ENCODE measurements around the gene SRRM1. TPM values are rescaled to one million over a fixed set of nuclear protein-coding genes. Genes with fewer than 3 reads are reported as not detected.

SRRM1 gene, protein sequence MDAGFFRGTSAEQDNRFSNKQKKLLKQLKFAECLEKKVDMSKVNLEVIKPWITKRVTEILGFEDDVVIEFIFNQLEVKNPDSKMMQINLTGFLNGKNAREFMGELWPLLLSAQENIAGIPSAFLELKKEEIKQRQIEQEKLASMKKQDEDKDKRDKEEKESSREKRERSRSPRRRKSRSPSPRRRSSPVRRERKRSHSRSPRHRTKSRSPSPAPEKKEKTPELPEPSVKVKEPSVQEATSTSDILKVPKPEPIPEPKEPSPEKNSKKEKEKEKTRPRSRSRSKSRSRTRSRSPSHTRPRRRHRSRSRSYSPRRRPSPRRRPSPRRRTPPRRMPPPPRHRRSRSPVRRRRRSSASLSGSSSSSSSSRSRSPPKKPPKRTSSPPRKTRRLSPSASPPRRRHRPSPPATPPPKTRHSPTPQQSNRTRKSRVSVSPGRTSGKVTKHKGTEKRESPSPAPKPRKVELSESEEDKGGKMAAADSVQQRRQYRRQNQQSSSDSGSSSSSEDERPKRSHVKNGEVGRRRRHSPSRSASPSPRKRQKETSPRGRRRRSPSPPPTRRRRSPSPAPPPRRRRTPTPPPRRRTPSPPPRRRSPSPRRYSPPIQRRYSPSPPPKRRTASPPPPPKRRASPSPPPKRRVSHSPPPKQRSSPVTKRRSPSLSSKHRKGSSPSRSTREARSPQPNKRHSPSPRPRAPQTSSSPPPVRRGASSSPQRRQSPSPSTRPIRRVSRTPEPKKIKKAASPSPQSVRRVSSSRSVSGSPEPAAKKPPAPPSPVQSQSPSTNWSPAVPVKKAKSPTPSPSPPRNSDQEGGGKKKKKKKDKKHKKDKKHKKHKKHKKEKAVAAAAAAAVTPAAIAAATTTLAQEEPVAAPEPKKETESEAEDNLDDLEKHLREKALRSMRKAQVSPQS
- 100 to 1,000 TPM; 226 to 235 TPM for total RNA-seq

DNA sequence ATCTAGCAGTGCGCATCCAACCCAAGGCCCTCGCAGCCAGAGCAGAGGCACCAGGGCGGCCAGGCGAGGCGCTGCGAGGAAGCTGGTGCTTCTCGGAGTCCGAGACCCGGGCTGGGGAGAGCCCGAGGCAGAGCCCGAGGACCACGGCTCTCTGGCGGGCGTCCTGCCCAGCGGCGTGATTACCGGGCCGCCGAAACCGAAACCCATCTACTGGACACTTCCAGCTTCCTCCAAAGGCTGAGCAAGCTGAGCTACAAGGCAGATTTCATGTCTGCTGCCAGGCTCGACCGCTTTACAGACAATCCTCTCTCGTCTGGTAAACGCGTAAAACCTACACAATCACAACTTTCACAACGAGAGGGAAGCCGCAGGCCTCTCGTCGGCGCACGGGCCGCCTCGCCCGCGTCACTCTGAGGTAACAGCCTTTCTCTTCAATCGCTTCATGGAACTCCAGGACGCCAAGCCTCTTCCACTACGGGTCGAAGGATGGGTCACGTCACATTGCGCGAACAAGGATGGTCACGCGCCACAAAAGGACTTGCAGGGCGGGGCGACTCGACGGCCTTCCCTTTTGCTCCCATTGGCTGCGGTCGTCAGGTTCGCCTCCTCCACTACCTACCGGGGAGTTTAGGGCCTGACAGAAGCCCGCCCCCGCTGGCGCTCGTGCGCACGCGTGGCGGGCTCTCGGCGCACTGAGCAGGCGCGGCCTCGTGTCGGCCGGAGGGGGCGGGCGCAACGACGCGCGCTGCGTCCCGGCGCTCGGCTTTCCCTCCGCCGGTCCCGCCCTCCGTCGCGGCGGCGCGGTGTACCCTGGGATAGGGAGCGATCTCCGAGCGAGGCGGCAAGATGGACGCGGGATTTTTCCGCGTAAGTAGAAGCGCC, at the start of gene SRRM1:
Gene SRRM1 (plus strand): TSS at position 822 of the 882 bp plus-strand sequence. CDS start 25 bp downstream, at position 847.
- Mint-ChIP-seq H3K27ac (peak within 1 kb of the TSS; percentile 98), H3K4me1 (ENCODE audit: low read depth) (peaks cover 48% of the 10 kb centered on the region), H3K27me3 (ENCODE audit: low read depth) (no peaks in the 10 kb centered on the region), H3K9me3 (no peaks in the 10 kb centered on the region), H3K36me3 (ENCODE audit: low read depth) (peaks cover 38% of the 10 kb centered on the region), H3K4me3 (peak within 1 kb of the TSS; percentile 83)
- CTCF ChIA-PET, result interaction anchor here (0.7 to 1.3 kb wide), 4 partner anchors 46 to 1632 kb away, joined by 3 read pairs; partner anchors contain the start of gene NIPAL3
- intact Hi-C loops (cut with micrococcal nuclease), result loop anchor here (1.0 to 10.0 kb wide), 9 partner anchors 102 to 1088 kb away; partner anchors contain the start of genes CLIC4, ID3, NIPAL3 and PNRC2
- peak; percentile 100 for DNase-seq

DNA sequence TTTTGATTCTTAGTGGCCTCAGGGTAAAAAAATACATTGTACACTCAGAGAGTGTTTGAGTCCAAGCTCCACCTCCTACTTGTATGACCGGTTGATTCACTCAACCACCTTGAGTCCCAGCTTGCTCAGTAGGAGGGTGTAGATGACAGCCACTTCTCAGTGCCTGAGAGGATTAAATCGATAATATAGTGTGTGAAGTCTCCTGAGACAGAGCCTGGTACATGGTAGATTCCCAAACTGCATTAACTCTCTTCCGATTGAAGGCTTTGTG, 48.8 kb upstream of the SRRM1 start:
- DNase-seq, result no peak
- H3K4me3 Mint-ChIP-seq, result no peak overlapping the region

DNA sequence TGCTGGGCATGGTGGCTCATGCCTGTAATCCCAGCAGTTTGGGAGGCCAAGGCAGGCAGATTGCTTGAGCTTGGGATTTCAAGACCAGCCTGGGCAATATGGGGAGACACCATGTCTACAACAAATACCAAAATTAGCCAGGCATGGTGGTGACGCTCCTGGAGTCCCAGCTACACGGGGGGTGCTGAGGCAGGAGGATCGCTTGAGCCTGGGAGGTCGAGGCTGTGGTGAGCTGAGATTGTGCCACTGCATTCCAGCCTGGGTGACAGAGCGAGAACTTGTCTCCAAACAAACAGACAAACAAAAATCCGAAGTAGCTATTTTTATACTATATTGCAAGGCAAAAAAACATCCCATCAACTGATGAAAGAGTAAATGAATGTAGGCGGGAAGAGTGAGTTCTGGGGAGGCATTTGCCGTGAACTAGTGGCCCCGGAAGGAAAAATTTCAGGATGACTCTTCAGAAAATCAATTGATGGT, 46.7 kb upstream of the SRRM1 start:
- Mint-ChIP-seq H3K4me1 (ENCODE audit: low read depth) (no peaks in the 10 kb centered on the region), H3K36me3 (ENCODE audit: low read depth) (no peaks in the 10 kb centered on the region), H3K9me3 (no peaks in the 10 kb centered on the region), H3K4me3 (no peak overlapping the region), H3K27me3 (ENCODE audit: low read depth) (no peaks in the 10 kb centered on the region), H3K27ac (no peak overlapping the region)
- CTCF ChIA-PET, result interaction anchor here (1.7 kb wide), 1 partner anchor 9 kb away, joined by 7 read pairs; no protein-coding TSS in a partner anchor
- no peak for DNase-seq
- intact Hi-C loops (cut with micrococcal nuclease), result no loop called here

More for the DNA sequence above, 48.8 kb upstream of the SRRM1 start:
- Mint-ChIP-seq H3K36me3 (ENCODE audit: low read depth) (no peaks in the 10 kb centered on the region), H3K4me1 (ENCODE audit: low read depth) (no peaks in the 10 kb centered on the region), H3K27ac (no peak overlapping the region), H3K27me3 (ENCODE audit: low read depth) (no peaks in the 10 kb centered on the region), H3K9me3 (no peaks in the 10 kb centered on the region)
- CTCF ChIA-PET, result no interaction called here
- intact Hi-C loops (cut with micrococcal nuclease), result no loop called here

DNA sequence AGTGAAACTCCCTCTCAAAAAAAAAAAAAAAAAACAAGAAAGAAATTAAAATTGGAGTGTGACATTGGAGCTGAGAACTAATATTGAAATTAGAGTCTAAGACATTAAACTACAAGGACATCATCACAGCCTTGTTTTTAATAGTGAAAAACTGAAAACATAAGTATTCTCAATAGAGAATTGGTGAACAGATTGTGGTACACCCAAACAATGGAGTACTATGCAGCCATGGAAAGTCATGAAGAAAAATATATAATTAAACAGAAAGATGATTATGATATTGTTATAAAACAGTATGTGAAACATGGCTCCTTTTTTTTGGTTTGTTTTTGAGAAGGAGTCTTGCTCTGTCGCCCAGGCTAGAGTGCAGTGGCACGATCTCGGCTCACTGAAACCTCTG, 43.8 kb upstream of the SRRM1 start:
- no peaks in the 10 kb centered on the region for H3K27me3 Mint-ChIP-seq (ENCODE audit: low read depth)
- CTCF ChIA-PET, result interaction anchor here (0.8 kb wide), 1 partner anchor 88 kb away, joined by 3 read pairs; no protein-coding TSS in a partner anchor
- H3K4me1 Mint-ChIP-seq (ENCODE audit: low read depth), result no peaks in the 10 kb centered on the region
- DNase-seq, result no peak
- no peak overlapping the region for H3K27ac Mint-ChIP-seq
- no peaks in the 10 kb centered on the region for H3K36me3 Mint-ChIP-seq (ENCODE audit: low read depth)
- H3K9me3 Mint-ChIP-seq, result no peaks in the 10 kb centered on the region
- intact Hi-C loops (cut with micrococcal nuclease), result no loop called here
- H3K4me3 Mint-ChIP-seq, result no peak overlapping the region

DNA sequence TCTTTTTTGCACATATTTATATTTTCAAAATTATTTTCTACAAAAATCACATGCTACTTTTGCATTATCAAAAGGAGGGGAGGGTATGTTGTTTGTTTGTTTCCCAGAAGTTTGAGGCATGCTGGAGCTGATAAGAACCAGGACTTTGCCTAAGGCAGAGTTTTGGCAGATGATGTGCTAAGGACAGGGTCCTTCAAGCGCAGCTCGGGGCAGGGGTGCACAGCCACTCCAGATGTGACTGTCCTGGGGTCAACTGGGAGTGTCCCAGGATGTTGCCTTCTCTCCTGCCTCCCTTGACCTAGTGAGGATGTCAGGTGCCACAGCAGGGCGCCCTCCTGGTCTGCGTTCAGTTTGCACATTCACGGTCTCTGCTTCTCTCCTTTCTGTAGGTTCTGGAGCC, 42.6 kb upstream of the SRRM1 start:
- H3K9me3 Mint-ChIP-seq, result no peaks in the 10 kb centered on the region
- no peak for DNase-seq
- H3K4me3 Mint-ChIP-seq, result no peak overlapping the region
- H3K4me1 Mint-ChIP-seq (ENCODE audit: low read depth), result no peaks in the 10 kb centered on the region
- H3K27me3 Mint-ChIP-seq (ENCODE audit: low read depth), result no peaks in the 10 kb centered on the region
- H3K36me3 Mint-ChIP-seq (ENCODE audit: low read depth), result no peaks in the 10 kb centered on the region
- intact Hi-C loops (cut with micrococcal nuclease), result no loop called here
- CTCF ChIA-PET, result no interaction called here
- H3K27ac Mint-ChIP-seq, result no peak overlapping the region

DNA sequence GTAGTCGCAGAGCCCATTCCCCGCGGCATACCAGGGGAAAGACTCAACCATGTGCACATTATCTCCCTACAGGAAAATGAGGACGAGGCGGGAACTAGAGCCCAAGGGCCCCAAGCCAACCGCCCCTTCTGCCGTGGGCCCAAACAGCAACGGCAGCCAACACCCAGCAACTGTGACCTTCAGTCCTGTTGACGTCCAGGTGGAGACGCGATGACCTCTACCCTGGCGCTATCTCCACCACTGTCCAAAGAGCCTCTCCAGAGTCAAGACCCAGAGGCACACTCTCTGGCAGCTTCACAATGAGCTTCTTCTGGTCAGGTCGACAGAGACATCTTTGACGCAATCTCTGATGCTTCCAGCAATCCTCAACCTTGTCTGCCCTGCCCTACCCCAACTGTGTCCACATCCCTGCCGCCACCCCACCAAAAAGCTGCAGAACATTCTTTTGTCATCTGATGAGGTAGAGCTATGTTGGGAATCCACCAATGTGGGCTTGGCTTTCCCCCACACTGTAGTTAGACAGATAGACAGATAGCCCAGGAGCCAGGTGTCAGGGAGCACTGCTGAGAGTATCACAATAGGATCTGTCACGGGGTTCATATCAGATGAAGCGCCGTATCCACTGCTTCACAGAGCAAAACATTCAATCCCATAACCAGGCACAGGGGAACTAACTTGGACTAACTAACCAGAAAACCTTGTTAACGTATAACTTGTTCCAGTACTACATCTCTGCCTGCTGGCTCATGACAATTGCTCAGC, 37.4 kb upstream of the SRRM1 start:
- H3K27ac Mint-ChIP-seq, result no peak overlapping the region
- no peak for DNase-seq
- H3K4me1 Mint-ChIP-seq (ENCODE audit: low read depth), result no peaks in the 10 kb centered on the region
- H3K9me3 Mint-ChIP-seq, result no peaks in the 10 kb centered on the region
- intact Hi-C loops (cut with micrococcal nuclease), result no loop called here
- CTCF ChIA-PET, result interaction anchor here (0.8 kb wide), 1 partner anchor 19 kb away, joined by 3 read pairs; no protein-coding TSS in a partner anchor
- H3K27me3 Mint-ChIP-seq (ENCODE audit: low read depth), result no peaks in the 10 kb centered on the region
- no peaks in the 10 kb centered on the region for H3K36me3 Mint-ChIP-seq (ENCODE audit: low read depth)
- no peak overlapping the region for H3K4me3 Mint-ChIP-seq

DNA sequence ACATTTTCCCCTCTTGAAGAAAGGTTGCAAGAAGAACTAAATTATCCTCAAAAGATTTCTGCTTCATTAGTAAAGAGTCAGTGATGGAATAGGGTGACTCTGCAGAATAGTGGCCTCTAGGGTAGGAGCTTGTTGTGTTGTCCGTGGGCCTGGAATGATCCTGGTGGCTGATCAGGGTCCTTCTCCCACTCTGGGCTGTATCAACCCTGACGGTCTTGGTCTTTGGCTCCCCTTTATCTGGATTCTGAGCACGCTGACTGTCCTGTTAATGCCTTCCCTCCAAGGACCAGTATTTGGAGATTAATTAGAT, 36.9 kb upstream of the SRRM1 start:
- CTCF ChIA-PET, result no interaction called here
- Mint-ChIP-seq H3K4me1 (ENCODE audit: low read depth) (no peaks in the 10 kb centered on the region), H3K9me3 (no peaks in the 10 kb centered on the region), H3K27me3 (ENCODE audit: low read depth) (no peaks in the 10 kb centered on the region), H3K27ac (no peak overlapping the region), H3K36me3 (ENCODE audit: low read depth) (no peaks in the 10 kb centered on the region), H3K4me3 (no peak overlapping the region)
- no peak for DNase-seq
- intact Hi-C loops (cut with micrococcal nuclease), result no loop called here

DNA sequence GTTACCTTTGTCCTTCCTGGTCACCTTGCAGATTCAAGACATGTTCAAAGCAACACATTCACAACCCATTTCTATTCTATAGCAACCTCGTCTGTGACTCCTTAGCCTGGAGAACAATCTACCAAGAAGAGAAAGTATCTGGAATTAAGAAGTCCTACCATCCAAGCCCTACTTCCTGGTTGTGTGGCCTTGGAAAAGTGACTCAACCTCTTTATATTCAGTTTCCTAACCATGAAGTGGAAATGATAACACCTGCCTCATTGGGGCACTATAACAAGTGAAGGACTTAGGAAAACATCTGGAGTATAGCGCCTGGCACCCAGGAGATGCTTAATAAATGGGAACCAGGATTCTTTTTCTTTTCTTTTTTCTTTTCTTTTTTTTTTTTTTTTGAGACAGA, 36.5 kb upstream of the SRRM1 start:
- Mint-ChIP-seq H3K27ac (no peak overlapping the region), H3K4me3 (no peak overlapping the region), H3K9me3 (no peaks in the 10 kb centered on the region), H3K36me3 (ENCODE audit: low read depth) (no peaks in the 10 kb centered on the region), H3K4me1 (ENCODE audit: low read depth) (no peaks in the 10 kb centered on the region), H3K27me3 (ENCODE audit: low read depth) (no peaks in the 10 kb centered on the region)
- CTCF ChIA-PET, result interaction anchor here (0.7 kb wide), 1 partner anchor 479 kb away, joined by 3 read pairs; no protein-coding TSS in a partner anchor
- DNase-seq, result no peak
- intact Hi-C loops (cut with micrococcal nuclease), result no loop called here

DNA sequence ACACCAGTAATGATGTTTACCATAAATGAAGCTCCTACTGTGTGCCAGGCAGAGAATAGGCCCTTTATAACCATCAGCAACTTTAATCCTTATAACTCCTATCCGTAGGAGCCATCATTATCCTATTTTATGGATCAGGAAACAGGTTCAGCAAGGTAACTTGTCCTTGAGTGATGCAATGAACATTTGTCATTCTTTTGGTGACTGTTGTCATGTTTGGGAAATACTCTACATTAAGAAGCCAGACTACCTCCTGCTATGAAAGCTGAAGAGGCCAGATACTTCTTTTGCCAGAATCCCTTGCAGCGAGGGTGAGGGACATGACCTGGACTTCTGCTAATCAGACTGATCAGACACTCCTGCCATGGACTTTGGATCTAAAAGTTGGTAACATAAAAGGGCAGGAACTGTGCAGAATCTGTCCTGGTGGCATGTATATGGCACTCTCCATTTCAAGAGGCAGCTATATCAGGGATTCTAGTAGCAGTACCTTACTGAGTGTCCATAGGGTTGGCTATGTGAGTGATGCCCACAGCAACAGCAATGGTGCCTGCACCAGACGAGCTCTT, 33.1 kb upstream of the SRRM1 start:
- Mint-ChIP-seq H3K4me3 (no peak overlapping the region), H3K27me3 (ENCODE audit: low read depth) (no peaks in the 10 kb centered on the region), H3K9me3 (no peaks in the 10 kb centered on the region), H3K36me3 (ENCODE audit: low read depth) (no peaks in the 10 kb centered on the region), H3K4me1 (ENCODE audit: low read depth) (no peaks in the 10 kb centered on the region), H3K27ac (no peak overlapping the region)
- intact Hi-C loops (cut with micrococcal nuclease), result no loop called here
- no peak for DNase-seq
- CTCF ChIA-PET, result interaction anchor here (0.9 to 2.3 kb wide), 4 partner anchors 23 to 411 kb away, joined by 3 to 9 read pairs (median 4); no protein-coding TSS in a partner anchor

DNA sequence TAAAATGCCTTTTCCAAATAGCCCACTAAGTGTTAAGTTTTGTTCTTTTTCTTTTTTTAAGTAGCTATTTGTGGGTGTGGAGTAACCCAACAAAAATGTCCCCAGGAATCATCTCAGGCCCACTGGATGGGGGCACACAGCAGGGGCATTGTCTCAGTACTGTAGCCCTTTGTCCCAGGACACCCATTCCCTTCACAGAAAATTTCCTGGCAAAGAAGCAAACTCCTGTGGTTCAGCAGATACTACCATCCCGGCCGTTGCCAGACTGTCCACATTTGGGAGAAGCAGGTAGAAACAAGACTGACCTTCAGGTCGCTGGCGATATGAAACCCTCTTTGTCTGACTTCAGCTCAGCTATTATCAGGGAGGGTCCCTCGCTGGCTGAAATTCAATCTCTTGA, 23.7 kb upstream of the SRRM1 start:
- no peaks in the 10 kb centered on the region for H3K9me3 Mint-ChIP-seq
- no peak overlapping the region for H3K27ac Mint-ChIP-seq
- H3K27me3 Mint-ChIP-seq (ENCODE audit: low read depth), result peaks cover 2% of the 10 kb centered on the region
- intact Hi-C loops (cut with micrococcal nuclease), result no loop called here
- H3K4me1 Mint-ChIP-seq (ENCODE audit: low read depth), result no peaks in the 10 kb centered on the region
- no peaks in the 10 kb centered on the region for H3K36me3 Mint-ChIP-seq (ENCODE audit: low read depth)
- no peak for DNase-seq
- H3K4me3 Mint-ChIP-seq, result no peak overlapping the region
- CTCF ChIA-PET, result no interaction called here

DNA sequence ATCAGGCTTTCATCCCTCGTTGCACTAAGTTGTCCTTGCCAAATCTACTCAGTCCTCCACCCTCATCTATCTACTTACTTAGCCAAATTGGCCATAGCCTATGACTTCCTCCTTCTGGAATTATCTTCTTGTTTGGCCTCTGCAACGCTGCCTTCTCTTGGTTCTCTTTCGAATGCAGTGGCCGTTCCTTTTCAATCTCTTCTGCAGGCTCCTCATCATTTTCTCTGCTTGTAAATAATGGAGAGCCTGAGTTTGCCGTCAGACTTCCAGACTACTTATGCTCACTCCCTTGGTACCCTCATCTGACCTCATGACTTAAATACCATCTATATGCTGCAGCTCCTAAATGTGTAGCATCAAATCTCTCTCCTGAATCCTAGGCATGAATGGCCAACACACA, 22.4 kb upstream of the SRRM1 start:
- Mint-ChIP-seq H3K9me3 (no peaks in the 10 kb centered on the region), H3K36me3 (ENCODE audit: low read depth) (no peaks in the 10 kb centered on the region), H3K27me3 (ENCODE audit: low read depth) (peaks cover 2% of the 10 kb centered on the region), H3K27ac (no peak overlapping the region), H3K4me3 (no peak overlapping the region), H3K4me1 (ENCODE audit: low read depth) (no peaks in the 10 kb centered on the region)
- DNase-seq, result no peak
- CTCF ChIA-PET, result no interaction called here
- intact Hi-C loops (cut with micrococcal nuclease), result no loop called here

All from activated naive CD4-positive, alpha-beta T cell treated with anti-CD3 and anti-CD28 coated beads for 36 hours (primary cell).